ENCODE data around the gene SYP.
A peak's percentile ranks its signal among the peaks of the same experiment; 100 is the strongest.

SYP gene

GRCh38 chrX:49172280-49172780, 27.7 kb downstream of the SYP start (continued):
- TF ChIP-seq ZBTB10 (tag by site-specific recombination; IDR thresholded peaks at IDR 0.05) (peak; percentile 60; the same call in 1 of the 2 replicates), ZNF571 (tag by site-specific recombination; IDR thresholded peaks at IDR 0.05) (no peak), ZNF19 (tag by site-specific recombination; IDR thresholded peaks at IDR 0.05; ENCODE audit: low read depth) (no peak), ZSCAN5A (tag by site-specific recombination; IDR thresholded peaks at IDR 0.05) (no peak), ZSCAN23 (tag by site-specific recombination; IDR thresholded peaks at IDR 0.05) (no peak), ZBTB26 (tag by site-specific recombination; optimal IDR thresholded peaks at IDR 0.05) (peak; percentile 55), ZNF394 (tag by site-specific recombination; IDR thresholded peaks at IDR 0.05; ENCODE audit: borderline replicate concordance) (0 out of 2 replicates have a peak, but pooled peaks have one; percentile 2), ZBTB17 (tag by site-specific recombination; IDR thresholded peaks at IDR 0.05) (no peak), ZNF548 (tag by site-specific recombination; IDR thresholded peaks at IDR 0.05) (no peak), ZNF398 (tag by site-specific recombination; IDR thresholded peaks at IDR 0.05) (peak; percentile 17; the same call in 1 of the 2 replicates), ZNF121 (tag by site-specific recombination; IDR thresholded peaks at IDR 0.05) (no peak), KLF1 (tag by site-specific recombination; IDR thresholded peaks at IDR 0.05) (peak; percentile 99), AEBP2 (tag by site-specific recombination; IDR thresholded peaks at IDR 0.05; ENCODE audit: borderline replicate concordance) (no peak), ZNF404 (tag by site-specific recombination; IDR thresholded peaks at IDR 0.05) (no peak), ZSCAN18 (tag by site-specific recombination; IDR thresholded peaks at IDR 0.05) (peak; percentile 14; the same call in 1 of the 2 replicates), ZBTB6 (tag by site-specific recombination; IDR thresholded peaks at IDR 0.05) (no peak), ZNF585B (tag by site-specific recombination; IDR thresholded peaks at IDR 0.05) (no peak), ZSCAN16 (tag by site-specific recombination; IDR thresholded peaks at IDR 0.05) (peak; percentile 62; the same call in 1 of the 2 replicates), ZNF184 (tag by site-specific recombination; IDR thresholded peaks at IDR 0.05) (peak; percentile 53; the same call in 1 of the 2 replicates), ZNF561 (tag by site-specific recombination; IDR thresholded peaks at IDR 0.05; ENCODE audit: borderline replicate concordance) (peak; percentile 32; the same call in 1 of the 2 replicates), ZNF112 (tag by site-specific recombination; IDR thresholded peaks at IDR 0.05) (no peak), PRDM10 (tag by site-specific recombination; IDR thresholded peaks at IDR 0.05) (peak; percentile 52), ZNF623 (tag by site-specific recombination; IDR thresholded peaks at IDR 0.05) (no peak), ZNF624 (tag by site-specific recombination; IDR thresholded peaks at IDR 0.05) (no peak), ZNF24 (tag by site-specific recombination; IDR thresholded peaks at IDR 0.05) (no peak)
